Pulmonary artery endothelial cell (primary cell): ENCODE measurements around the gene KRT23. TPM values are rescaled to one million over a fixed set of nuclear protein-coding genes. Genes with fewer than 3 reads are reported as not detected.

ENCODE experiments used
- total RNA-seq: library from RNA; depleted of rRNA; stranded (reverse); fragments of >200 nt; gene quantifications from 2 replicates; pipeline ENCODE4 v1.2.3, GENCODE V29; 2014

The KRT23 gene
- total RNA-seq, 1 donor from 2014 or later = not detected

Other genes starting within 250 kb of the KRT23 start
- gene KRT24, start 233.9 kb downstream of the KRT23 start, total RNA-seq = not detected in 2 replicates
- not detected in 2 replicates for gene KRT25, start 182.3 kb downstream of the KRT23 start, total RNA-seq
- gene KRT26, start 165.4 kb downstream of the KRT23 start, total RNA-seq = not detected in 2 replicates
- gene KRT27, start 155.1 kb downstream of the KRT23 start, total RNA-seq = not detected in 2 replicates
- not detected in 2 replicates for gene KRT28, start 137.7 kb downstream of the KRT23 start, total RNA-seq
- gene KRT10, start 115.0 kb downstream of the KRT23 start, total RNA-seq = 3.4 and 3.9 TPM in 2 replicates
- gene KRT12, start 70.4 kb downstream of the KRT23 start, total RNA-seq = not detected in 2 replicates
- gene KRT20, start 52.4 kb downstream of the KRT23 start, total RNA-seq = not detected in 2 replicates
- gene KRT39, start 29.3 kb upstream of the KRT23 start, total RNA-seq = not detected in 2 replicates
- gene KRT40, start 46.7 kb upstream of the KRT23 start, total RNA-seq = not detected in 2 replicates
- not detected in 2 replicates for gene KRTAP3-3, start 56.5 kb upstream of the KRT23 start, total RNA-seq
- not detected in 2 replicates for gene KRTAP3-2, start 62.3 kb upstream of the KRT23 start, total RNA-seq
- gene KRTAP3-1, start 71.5 kb upstream of the KRT23 start, total RNA-seq = not detected in 2 replicates
- not detected in 2 replicates for gene KRTAP1-5, start 89.6 kb upstream of the KRT23 start, total RNA-seq
- not detected in 2 replicates for gene KRTAP1-4, start 92.5 kb upstream of the KRT23 start, total RNA-seq
- not detected in 2 replicates for gene KRTAP1-3, start 97.2 kb upstream of the KRT23 start, total RNA-seq
- gene KRTAP1-1, start 103.8 kb upstream of the KRT23 start, total RNA-seq = not detected in 2 replicates
- not detected in 2 replicates for gene KRTAP2-1, start 109.7 kb upstream of the KRT23 start, total RNA-seq
- gene KRTAP2-2, start 117.6 kb upstream of the KRT23 start, total RNA-seq = not detected in 2 replicates
- not detected in 2 replicates for gene KRTAP2-3, start 122.5 kb upstream of the KRT23 start, total RNA-seq
- not detected in 2 replicates for gene KRTAP2-4, start 128.2 kb upstream of the KRT23 start, total RNA-seq
- gene KRTAP4-7, start 146.5 kb upstream of the KRT23 start, total RNA-seq = not detected in 2 replicates
- gene KRTAP4-8, start 160.5 kb upstream of the KRT23 start, total RNA-seq = not detected in 2 replicates
- not detected in 2 replicates for gene KRTAP4-16, start 164.6 kb upstream of the KRT23 start, total RNA-seq
- gene KRTAP4-9, start 167.7 kb upstream of the KRT23 start, total RNA-seq = not detected in 2 replicates
- gene KRTAP4-11, start 180.7 kb upstream of the KRT23 start, total RNA-seq = not detected in 2 replicates
- not detected in 2 replicates for gene KRTAP4-12, start 186.5 kb upstream of the KRT23 start, total RNA-seq
- not detected in 2 replicates for gene KRTAP4-6, start 202.9 kb upstream of the KRT23 start, total RNA-seq
- gene KRTAP4-5, start 212.2 kb upstream of the KRT23 start, total RNA-seq = not detected in 2 replicates
- gene KRTAP4-4, start 223.1 kb upstream of the KRT23 start, total RNA-seq = not detected in 2 replicates
- gene KRTAP4-3, start 230.6 kb upstream of the KRT23 start, total RNA-seq = not detected in 2 replicates
- not detected in 2 replicates for gene KRTAP4-2, start 240.6 kb upstream of the KRT23 start, total RNA-seq
- not detected in 2 replicates for gene KRTAP4-1, start 247.3 kb upstream of the KRT23 start, total RNA-seq